T-helper 2 cell treated with Interferon-gamma antibody and Interleukin-4, amounts not matched to agents 100 ng/mL and 5 ng/mL, for 36 hours (primary cell): ENCODE measurements around the gene L3MBTL4. TPM values are rescaled to one million over a fixed set of nuclear protein-coding genes. Genes with fewer than 3 reads are reported as not detected.
"Not testable (repeated sequence)": the region's sequence is repeated elsewhere in the genome, so short reads cannot be mapped to it uniquely, and the experiment has no call there.

Experiments used
- intact Hi-C: fragments of 100-400 bp; cut with micrococcal nuclease; formaldehyde crosslinking; loops from one replicate; pipeline ENCODE4 v1.15.1; 2023
- total RNA-seq: library from RNA; stranded (reverse); gene quantifications from 2 replicates; pipeline ENCODE4 v1.2.3, GENCODE V29; 2022

L3MBTL4 gene
- total RNA-seq = 0.20 and 0.57 TPM in 2 replicates

DNA sequence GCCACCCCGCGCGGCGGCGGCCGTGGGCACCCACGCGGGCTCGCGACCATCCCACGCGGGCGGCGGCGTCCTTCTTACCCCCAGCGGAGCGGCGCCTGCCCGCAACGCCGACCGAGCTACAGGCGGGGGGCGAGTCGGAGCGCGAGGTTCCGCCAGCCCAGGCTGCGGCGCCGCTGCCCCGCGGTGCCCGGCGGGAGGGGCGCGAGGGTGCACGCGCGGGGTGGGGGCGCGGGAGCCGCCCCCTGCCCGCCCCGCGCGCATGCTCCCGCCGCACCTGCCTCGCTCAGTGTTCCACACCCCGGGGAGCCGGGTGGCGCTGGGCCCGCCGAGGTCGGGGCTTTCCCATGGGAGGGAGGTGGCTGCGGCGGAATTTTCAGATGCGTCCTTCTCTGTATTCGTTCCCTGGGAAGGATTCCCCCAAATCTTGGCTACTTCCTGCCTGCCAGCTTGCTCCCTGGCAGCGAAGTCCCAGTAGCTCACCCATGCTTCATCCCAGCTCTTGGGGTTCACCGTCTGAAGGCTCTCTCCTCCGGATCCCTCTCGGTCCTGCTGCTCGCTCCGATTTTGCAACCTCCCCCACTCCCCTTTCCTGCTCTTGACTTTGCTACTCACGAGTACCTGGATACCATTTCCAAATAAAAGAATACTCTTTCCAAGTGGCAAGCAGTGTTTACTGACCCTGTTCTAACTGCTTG is at the start of gene L3MBTL4:
L3MBTL4 (minus strand) TSS at position 189 of the 695 bp plus-strand sequence. CDS start 103,286 bp downstream, outside the sequence.
- intact Hi-C loops = loop anchor here (5.0 kb wide), 1 partner anchor 1118 kb away; the partner anchor contains the start of gene ZBTB14

DNA sequence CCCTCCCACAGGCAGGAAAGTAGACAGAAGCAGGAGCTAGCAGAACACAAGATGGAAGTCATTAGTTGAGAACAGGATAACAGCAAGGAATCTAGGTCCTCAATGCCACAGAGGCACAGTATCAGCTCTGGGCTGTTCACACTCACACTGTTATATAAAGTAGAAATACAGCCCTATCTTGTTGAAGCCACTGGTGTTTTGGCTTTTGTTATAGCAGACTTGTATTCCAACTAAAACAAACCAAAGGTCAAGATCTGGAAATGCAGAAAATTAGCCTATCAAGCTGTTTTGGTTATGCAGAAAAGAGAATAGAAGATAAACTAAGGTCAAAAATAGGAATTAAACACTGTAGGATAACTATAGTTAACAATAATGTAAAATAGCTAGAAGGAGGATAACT is 37.5 kb upstream of the L3MBTL4 start:
- intact Hi-C loops = no loop called here

DNA sequence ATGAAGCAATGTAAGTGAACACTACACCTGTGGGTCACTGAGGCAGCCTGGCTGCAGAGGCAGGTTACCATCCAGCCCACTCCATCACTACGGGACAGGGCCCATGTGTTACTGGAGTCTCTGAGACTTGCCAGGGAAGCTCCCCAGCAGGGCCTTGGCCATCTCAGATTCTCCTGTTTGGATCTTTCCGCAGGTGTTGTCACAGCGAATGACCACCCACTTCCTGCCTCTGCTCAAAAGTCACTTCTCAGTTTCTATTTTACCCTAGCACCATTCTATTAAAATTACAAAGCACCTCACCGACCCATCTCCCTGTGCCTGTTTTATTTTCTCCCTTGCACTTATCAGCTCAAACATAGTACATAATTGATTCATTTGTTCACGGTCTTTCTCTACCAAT is 34.5 kb upstream of the L3MBTL4 start:
- intact Hi-C loops = no loop called here

DNA sequence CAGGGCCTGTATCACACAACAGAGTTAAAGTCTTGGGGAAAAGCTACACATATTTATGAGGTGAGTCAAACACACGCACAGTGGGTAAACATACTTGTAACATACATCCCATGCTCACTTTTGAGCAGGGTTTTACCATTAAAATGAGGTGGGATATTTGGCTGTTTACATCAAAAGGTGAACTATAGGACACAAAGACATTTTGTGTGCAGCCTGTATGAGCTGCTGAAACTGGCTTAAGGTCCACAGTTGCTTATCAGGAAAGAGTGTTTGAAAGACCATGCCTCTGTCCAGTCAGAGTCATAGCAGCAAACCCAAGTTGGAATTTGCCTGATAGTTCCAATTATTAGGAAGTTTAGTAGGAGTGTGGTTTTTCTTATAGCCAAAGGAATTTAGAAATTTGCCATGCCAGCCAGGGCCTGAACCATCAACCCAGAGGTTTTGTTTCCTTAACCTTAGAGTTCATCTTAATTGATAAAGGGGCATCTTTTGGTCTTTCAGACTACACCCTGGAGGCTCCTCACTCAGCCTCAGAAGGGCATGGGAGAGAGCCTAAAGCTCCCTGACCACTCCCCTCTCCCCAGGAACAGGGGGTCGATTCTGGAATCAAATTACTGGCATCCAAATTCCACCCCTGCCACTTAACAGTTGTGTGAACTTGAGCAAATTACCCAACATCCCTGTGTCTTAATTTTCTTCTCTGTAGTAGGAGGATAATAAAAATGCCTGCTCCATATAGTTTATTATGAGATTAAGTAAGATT is 29.9 kb upstream of the L3MBTL4 start:
- intact Hi-C loops = no loop called here

DNA sequence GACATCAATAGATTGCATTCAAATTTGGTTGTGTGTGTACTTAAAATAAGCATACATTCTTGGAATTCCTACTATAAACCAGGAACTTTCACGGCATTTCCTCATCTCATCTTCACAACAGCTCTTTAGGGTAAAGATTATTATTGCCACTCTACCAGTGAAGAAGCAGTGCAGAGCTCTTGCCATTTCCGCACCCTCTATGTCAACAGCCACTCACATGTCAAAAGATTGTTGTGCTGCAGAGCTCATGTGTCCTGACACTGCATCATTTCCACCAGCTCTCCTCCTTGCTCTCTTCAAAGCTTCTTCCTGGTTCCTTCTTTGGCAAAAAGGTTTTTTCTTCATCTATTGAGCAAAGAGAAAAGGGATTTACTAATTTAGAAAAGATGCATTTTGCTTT is 26.5 kb upstream of the L3MBTL4 start:
- intact Hi-C loops = no loop called here

DNA sequence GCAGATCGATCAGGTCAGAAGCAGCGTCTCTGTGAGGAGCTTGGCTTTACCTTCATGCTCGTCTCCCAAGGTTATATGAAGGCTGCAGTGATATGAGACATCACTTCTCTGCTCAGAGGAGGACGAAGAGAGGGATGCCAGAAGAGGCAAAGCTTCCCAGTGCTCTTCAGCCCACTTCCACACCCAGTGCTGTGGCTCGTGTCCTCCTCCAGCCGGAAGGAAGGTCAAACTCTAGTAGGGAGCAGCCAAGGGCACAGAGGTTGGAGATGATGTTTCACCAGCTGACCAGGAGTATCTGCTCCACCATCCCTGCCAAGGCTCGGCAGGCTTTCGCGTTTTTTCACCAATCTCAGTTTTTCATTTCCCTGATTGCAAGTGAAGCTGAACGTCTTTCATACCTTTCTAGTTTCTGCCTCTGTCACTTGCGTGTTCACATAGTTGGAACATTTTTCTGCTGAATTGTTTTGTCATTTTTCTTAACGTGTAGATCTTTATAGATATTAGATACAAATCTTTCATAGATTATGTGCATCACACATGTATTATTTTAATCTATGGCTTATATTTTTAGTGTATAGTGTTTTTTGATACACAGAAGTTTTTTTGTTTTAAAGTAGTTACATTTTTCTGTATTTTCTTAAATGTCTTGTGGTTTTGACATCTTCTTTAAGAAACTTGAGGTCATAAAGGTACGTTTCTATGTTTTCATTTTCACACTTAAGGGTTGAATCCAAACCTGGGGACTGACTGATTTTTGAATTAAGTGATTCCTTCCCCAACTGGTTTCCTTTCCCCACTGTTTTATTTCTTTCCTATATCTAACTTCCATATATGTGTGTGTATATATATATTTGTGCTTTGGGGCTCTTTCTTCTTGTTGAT is 23.5 kb upstream of the L3MBTL4 start:
- intact Hi-C loops = no loop called here

DNA sequence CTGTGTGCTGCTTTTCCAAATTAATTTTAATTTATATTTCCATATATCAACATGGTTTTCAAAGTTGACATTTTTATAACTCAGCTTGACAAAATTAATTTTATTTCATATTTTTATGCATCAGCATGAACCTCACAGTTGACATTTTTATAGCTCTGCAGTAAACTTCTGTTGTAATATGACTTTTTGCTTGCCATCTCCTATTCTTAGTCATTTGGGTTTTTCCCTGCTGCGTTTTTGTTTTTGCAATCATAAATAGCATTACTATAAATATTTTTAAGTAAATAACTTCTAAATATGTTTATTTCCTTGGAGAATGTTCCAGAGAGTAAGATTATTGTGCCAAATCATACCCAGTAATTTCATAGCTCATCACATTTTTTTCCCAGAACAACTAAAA is 21.0 kb upstream of the L3MBTL4 start:
- intact Hi-C loops = no loop called here

DNA sequence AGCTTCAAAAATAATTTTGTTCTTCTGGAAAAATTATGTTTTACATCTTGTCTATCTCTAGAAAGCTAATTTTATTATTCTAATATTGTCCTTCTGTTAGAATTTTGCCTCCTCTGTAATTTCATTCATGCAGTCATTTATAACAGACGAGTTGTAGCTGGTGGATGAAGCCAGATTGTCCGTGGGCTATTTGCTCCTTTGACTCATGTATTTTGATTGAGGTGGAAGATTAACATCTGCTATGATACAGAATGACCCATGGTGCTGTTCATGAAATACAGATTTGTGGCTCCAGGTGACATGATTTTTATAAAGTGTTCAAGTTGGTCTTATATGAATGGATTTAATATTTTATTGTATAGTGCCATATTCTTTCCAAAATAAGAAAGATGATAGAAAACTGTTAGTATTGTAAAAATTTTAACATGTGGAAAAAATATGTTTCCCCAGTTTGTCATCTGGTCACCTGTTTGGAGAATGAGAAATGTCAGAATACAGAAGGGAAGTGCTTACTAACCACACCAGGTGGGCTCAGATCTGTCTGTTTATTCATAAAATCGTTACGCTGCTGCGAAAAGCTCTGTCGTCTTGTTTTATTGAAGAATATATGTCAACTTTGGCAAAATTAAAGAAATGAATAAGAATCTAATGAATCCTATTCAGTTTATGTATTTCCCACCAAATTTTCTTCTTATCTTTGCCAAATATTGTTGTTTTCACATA is 20.4 kb upstream of the L3MBTL4 start:
- intact Hi-C loops = no loop called here

DNA sequence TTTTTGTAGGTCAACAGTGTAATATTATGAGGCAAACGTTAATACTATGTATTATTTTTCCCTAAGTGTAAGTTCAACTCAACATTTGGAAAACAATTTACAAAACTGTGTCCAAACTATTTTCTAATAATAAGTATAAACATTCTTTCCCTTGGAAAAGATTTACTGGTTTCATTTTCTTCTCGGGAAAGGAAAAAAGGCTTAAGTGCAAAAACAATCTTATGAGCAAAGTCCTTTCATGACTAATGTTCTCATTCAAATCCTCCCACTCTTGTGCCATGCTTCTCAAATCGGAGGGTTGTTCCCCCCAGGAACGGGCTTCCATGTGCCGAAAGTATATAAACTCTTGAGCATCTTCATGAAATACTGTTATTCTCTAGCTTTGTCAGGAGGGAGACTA is 19.8 kb upstream of the L3MBTL4 start:
- intact Hi-C loops = no loop called here

DNA sequence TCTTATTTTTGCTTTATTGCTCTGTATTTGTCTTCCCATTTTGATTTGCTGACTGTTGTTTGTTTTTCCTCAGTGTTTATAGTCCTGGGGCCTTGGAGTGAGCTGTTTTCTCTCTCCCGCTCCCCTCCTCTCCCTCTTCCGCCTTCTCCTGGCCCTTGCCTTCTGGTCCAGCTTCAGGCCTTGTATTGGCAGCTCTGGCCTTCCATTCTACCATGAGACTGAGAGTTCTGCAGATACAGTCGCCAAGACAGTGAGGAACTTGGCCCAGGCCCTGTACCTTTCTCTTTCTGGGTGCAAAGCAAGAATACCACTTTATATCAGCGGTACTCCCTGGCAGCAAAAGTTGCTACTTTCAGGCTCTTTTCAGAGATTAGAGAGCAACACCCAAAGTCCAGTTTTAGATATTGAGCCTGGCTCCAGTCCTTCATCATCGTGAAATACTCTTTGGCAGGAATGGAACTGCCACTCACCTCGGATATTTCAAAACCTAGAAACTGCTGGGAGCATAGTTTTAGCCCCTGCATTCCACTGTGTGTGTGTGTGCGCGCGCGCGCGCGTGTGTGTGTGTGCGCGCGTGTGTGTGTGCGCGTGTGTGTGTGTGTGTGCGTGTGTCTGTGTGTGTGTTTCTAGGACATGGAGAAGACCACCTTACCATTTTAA is 17.1 kb upstream of the L3MBTL4 start:
- intact Hi-C loops = no loop called here

DNA sequence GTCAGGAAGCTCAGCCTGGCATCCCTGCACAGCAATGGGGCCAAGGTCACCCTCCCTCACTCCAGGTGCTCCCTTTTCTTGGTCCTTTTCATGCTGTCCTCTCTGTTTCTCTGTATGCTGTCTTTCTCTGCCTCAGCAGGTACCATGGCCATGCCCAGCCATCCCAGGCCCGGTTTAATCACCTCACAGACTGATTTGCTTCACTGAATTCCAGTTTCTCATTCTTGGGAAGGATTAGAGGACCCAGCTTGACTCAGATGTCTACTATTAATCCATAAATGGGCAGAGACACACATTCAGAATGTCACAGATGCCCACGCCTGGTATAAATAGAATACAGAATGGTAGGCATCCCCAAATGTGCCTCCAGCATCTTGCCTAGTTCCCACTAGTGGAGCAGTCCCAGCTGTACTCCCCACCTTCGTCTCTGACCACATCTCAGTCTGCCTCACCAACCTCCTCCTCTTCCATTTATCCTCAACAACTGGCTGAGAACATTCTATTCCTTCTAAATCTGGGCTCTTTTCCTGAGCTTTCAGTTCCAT is 14.2 kb upstream of the L3MBTL4 start:
- intact Hi-C loops = no loop called here

DNA sequence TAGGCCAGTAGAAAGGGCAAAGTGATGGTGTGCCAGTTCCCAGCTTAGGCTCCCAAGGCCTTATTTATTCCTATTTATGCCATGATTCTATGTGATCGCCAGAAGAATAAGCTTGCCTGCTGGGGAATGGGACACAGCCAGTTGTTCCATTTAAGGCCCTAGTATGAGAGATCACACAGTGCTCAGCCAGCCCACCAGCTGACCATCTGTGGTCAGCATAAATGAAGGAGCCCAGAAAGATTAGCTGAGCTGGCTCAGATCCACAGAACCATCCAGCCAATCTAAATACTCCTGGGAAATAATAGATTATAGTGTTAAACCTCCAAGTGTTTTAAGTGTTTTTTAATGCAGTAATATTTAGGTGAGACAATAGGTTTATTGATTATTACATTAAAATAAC is 12.6 kb upstream of the L3MBTL4 start:
- intact Hi-C loops = no loop called here

DNA sequence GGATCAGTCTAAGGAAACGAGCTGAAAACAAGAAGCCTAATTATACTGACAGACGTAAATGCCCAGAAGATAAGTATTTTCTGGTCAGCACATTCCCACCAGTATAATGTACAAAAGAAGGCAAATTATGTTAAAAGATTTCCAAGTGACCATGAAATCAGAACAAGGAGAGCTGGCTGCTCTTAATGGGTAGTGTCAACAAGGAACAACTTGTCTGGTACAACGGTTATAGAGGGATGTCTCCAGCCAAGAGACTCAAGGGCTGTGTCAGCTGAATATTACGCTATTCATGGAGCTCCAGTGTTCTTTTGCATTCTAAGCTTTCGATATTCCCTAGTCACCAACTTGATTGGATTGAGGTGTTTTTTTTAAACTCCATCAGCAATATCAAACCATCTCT is 8.6 kb upstream of the L3MBTL4 start:
- intact Hi-C loops = no loop called here

DNA sequence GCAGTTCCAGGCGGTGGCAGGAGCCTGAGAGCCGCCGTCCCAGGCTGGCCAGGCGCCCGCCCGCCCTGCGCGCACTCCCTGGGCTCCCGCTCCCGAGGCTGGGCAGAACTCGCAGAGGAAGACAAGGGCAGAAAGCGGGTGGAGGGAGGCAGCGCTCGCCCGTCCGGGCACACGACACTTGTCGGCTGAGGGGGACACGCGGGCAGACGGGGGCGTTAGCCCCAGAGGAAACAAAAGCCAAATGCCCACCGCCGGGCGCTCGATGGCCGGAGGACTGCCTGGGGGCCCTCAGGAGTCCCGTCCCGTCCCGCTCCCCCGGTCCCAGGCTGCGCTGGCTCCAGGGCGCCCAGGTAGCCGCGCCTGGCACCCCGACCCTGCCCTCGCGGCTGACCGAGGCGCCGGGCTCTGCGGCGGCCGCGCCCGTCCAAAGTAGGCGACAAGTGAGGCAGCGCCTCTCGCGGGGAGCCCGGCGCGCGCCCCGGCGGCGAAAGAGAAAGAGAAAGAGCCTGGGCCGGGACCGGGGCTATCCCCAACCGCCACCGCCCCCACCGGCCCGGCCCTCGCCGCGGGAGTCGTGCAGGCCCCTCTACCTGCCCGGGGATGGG is 491 bp downstream of the L3MBTL4 start:
- intact Hi-C loops = no loop called here

DNA sequence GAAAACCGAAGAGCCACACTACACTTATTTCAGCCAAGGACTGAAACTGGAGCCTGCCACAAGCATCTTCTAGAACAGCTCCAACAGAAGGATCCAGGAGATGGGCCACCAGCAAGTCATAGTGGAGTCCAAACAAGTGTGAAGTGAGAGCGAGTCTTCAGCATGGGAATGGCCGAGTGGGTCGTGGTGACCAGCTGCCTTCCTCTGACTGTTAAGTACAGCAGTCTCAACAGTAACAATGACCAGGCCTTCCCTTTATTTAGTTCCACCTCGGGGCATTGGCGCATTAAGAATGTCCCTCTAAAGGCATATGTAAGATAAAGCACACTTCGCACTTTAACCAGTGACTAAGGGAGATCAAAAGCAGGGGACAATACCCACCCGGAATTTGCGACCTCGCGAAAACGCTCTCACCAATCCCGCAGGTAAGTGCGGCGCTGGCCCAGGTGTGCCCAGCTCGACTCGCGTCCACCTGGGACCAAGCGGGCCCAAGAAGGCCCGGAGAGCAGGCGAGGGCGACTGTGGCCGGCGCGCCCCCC is 1.1 kb downstream of the L3MBTL4 start:
- intact Hi-C loops = no loop called here

DNA sequence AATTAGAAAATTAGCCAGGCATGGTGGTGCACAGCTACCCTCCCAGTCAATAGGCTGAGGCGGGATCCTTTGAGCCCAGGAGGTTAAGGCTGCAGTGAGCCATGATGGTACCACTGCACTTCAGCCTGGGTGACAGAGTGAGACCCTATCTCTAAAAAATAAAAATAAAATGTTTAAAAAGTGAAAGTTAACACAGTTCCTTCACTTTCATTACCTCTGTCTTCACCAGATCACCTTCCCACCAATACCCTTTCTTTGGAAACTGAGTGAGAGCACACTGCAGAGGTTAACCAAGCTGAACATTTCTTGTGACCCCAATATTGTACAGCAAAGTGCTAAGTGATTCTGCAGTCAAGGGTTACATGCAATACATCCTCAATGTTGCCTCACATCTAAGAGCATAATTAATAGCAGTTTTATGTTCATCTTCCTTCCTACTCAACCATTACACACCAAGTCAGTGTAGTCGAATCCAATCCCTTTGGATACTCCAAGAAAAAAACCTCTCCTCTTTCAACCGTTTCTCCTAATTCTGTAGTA is 1.7 kb downstream of the L3MBTL4 start:
- intact Hi-C loops = no loop called here

DNA sequence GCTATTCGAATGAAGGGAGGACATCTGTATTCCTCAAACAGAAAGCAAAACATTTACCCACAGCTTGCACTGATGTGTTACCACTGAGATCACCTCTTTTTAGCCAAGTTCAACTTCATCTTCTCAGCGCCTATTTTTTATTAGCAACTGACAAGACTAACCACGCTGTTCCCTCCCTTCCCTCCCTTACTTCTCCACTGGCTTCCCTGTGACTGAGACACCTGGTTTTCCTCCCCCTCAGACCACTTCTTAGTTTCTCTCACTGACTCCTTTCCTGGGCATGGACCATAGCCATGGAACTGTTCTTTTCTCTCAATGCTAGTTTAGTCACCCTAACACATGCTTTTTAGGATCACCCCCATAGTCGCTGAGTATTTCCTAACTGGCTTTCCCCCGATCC is 3.3 kb downstream of the L3MBTL4 start:
- intact Hi-C loops = no loop called here

DNA sequence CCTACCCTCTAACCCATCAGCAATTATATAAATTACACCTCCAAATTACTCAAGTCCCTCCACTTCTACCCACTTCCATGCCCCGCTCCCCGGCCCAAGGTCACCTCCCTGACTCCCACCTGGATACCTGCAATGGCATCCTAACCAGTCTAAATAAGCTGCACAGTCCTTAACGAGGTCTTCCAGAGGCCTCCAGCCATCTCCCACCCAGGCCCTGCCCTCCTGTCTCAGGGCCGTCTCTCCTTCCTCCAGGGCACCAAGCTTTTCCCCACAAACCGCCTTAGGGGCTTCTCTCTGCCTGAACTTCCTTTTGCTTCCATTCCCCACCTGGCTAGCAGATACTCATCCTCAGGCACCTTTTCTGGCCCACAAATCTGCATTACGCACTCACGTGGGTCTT is 4.8 kb downstream of the L3MBTL4 start:
- intact Hi-C loops = no loop called here

DNA sequence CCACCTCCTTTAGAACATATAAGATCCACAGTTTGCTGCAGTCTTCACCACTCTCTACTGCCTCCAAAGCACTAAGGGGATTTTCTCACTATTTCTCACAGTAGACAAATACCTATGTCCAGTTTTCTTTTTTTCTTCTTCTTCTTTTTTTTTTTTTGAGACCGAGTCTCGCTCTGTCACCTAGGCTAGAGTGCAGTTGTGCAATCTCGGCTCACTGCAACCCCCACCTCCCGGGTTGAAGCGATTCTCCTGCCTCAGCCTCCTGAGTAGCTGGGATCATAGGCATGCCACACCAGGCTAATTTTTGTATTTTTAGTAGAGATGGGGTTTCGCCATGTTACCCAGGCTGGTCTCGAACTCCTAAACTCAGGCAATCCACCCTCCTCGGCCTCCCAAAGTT is 6.2 kb downstream of the L3MBTL4 start:
- intact Hi-C loops = not testable (repeated sequence)
